Stimulated activated CD4-positive, alpha-beta T cell treated with anti-CD3 and anti-CD28 coated beads, Interleukin-2, amount 100 ng/mL, for 48 hours (primary cell): Measurements from ENCODE around the gene RAB31.

Experiments used
- DNase-seq, 2 donors: peaks; one replicate each; pipeline ENCODE4 v3.0.0-alpha.2; 2020

Gene RAB31

GRCh38 chr18:9694952-9695495, 13.1 kb upstream of the RAB31 start:
- DNase-seq, result no peak

DNA sequence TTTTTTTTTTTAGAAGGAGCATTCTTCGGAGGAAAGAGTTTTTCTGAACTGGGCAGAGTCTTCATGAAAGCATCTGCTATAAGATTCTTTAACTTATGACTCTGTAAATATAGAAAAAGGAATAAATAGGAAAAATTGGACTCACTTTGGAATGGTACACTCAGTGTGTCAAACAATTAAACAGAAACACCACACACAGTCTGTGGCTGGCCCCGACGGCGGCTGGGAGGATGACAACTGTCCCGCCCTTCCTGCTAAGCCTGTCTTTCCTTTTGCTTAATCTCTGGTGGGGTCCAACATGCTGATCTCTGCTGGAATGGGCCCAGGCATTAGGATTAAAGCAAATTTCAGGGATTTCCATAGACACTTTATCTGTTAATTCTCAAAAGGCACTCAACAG, 12.5 kb upstream of the RAB31 start:
- DNase-seq, result no peak

- DNase-seq, result no peak
Measured at GRCh38 chr18:9696112-9696511, 12.0 kb upstream of the RAB31 start.

DNA sequence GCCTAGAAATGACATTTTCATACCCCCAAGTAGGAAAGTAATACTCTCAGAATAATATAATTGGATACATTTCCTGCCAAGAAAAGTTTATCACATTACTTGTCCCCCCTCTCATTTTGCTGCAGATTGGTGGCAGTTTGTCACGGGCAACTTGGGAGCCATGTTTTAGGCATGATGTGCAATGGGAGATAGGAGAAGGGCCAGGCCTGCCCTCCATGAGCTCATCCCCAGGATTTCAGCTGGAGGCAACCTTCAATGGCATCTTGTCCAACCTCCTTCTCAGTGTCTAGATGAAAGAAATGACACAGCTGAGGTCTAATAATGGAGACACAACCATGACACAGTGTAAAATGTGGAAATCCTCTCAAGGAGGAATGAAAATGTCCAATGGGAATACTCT, 11.4 kb upstream of the RAB31 start:
- no peak for DNase-seq

GRCh38 chr18:9697121-9697520, 11.0 kb upstream of the RAB31 start:
- DNase-seq, result no peak

- DNase-seq, result no peak
Measured at GRCh38 chr18:9698497-9698896, 9.6 kb upstream of the RAB31 start.

DNA sequence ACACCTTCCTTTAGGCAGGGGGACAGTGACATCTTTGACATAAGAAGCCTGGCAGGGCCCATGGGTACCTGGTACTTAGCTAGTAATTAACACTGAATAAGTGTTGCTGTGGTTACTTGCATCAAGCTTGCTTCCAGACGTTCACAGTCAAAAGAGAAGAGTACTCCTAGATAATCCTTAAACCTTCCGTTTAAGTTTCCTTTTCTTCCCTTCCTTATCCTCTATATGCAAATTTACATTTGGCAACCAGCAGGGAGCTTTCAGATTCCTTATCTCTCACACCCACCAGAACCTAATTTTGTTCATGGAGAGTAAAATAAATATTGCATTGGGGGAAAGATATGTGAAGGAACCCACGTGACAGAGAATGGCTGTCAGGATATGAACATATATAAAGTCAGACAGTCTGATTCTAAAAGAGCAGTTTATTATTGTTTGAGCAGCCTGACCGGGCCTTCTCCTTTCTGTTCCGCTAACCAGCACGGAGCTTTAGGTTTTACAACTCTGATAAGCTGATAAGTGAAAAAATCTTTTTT, 7.8 kb upstream of the RAB31 start:
- no peak for DNase-seq

DNA sequence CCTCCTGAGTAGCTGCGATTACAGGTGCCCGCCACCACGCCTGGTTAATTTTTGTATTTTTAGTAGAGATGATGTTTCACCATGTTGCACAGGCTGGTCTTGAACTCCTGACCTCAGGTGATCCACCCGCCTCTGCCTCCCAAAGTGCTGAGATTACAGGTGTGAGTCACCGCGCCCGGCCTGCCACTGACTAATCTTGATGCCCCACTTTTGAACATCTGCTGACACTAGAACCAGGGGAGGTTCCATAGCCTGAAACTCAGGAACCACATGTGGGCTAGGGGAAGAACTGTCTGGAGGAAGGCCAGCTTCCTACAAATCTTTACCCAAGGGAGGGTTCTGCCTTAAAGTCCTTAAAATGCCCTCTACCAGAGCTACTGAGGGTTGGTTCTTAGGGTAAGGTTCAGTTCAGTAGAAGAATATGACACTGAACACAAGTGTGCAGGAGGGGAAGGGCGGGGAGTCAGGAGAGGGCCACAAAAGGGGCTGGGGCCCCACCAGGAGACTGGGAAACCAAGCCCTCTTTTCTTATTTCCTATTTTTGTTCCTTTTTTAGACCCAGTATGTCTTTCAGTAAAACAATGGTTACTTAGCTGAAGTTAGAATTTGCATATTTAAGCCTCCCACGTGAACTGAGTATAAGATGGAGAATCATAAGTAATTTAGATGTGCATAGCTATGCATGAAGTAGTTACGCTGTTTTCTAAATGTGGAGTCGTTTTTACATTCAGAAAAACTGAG, 6.3 kb upstream of the RAB31 start:
- DNase-seq, result no peak

DNA sequence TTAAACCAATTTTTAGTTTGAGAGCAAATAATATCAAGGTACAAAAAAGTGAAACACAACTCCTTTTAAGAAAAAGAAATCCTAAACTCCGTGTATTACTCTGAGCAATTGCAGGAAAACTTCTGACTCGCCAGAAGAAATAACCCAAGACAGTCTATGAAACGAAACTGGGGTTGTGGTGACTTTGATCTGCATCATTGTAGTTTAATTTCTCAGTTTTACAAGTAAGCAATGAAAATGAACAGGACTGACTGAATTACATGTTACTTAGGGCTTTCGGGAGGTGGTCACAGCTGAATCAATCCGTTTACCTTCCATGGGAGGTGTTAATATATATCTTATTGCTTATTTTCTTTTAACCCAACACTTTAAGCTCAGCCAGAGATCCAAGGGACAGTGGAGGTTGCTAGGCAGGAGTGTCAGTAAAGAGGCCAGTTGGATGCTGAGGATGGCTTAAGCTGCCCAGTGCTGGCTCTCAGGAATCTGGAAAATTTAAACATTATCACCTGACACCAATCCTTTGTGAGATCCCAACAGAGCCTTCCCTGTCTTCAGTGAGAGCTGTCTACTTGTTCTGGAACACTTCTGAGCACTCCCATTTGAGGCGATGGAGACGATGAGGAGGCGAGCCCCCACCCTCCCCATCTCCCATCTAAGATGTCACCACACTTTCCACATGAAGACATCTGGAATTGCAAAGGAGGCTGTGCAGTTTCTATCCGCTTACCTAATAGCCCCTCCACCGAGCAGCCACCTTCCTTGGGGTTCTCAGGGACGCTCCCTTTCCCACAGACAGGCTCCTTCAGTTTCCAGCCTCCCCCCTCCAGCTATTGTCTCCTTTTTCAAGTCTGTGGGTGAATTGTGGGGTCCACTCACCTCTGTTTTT, 3.6 kb upstream of the RAB31 start:
- no peak for DNase-seq

DNA sequence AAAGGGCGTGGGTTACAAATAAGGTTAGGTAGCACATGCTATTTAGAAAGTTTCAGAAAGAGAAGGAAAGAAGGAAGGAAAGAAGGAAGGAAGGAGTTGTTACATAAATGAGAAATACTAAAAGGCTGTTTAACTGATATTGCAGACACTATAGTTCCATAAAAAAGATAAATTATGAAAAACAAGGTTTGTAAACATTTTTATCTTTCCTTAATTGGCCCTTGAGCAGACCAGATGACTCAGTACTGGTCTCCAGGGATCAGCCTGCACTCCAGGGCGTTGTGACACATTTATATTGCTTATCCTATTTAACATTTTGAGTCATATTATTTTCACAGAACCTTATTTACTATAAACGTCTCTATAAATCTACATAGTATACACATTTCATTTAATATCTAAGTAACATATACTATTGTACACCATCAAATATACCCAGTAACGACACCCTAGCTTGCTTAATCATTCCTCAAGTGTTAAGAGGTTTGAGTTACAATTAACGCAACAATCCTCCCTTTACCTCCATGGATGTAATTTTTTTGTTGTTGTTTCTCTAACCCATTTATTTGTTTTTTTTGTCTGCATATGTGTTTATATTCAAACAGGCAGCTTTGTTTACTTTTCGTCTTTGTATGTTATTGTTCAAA, 2.8 kb upstream of the RAB31 start:
- DNase-seq, result no peak

DNA sequence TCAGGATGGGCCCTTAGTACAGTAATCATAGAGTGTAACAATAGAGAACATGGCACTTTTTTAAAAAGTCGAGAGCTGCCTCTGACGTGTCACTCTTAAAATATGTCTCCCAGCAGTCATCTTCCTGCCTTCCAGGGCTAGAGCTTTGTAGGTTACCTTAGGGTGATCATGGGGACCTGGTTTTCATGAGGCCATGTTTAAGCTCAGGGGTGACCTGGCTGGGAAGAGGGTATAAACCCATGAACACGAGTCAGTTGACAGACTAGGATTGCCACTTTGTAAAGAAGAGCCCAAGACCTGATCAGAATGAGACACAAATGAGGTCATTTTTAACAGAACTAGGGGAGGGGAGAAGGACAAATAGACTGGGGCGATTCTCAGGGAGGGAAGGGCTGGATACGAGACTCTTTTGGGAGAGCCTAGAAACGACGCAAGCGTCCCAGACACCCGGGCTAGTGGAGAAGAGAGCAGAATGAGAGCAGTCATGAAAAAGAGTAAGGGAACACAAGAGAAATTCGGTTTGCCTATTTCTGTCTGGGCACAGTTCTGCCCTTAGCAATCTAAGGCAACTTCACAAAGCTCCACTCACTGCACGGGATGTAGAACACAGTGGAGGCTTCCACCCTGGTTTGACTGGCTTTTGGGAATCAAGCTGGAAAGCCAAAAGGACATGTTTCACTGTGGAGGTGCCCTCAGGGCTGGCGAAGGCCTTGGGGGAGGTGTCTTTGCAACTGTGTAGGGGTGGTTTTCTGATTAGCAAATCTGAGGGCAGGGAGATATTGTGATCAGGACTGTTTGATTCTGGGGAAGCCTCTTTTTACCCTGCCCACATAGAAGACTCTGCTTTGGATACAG, 1.8 kb upstream of the RAB31 start:
- DNase-seq, result no peak

GRCh38 chr18:9707381-9708056, 582 bp upstream of the RAB31 start:
- DNase-seq, result no peak

GRCh38 chr18:9708434-9709303, 568 bp downstream of the RAB31 start:
- DNase-seq, result no peak

DNA sequence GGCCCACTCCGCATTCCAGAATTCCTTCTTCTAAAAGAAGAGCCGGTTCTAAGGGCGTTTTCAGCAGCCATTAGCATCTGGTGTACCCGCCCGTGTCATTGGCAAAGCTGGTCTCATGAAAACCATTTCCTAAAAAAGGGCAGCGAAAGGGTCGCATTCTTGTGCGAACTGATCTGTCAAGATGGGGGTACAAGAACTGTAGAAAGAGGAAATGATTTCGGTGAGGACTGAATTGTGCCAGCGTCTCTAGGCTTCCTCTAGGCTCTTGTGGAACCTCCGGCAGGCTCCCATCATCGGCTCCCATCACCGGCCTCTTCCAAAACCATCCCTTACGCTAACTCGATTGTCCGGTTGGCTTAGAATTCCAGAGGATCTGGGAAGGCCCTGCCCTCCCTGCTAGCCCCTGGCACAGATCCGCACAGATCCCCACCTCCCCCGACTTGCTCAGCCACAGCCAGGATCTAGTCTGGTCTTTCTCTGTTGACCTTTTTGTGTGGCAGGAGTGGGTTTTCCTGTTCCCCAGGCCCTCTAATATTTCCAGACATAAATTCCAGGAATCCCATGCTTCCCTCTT, 1.3 kb downstream of the RAB31 start:
- DNase-seq, result no peak

GRCh38 chr18:9710037-9710436, 1.9 kb downstream of the RAB31 start:
- DNase-seq, result no peak

DNA sequence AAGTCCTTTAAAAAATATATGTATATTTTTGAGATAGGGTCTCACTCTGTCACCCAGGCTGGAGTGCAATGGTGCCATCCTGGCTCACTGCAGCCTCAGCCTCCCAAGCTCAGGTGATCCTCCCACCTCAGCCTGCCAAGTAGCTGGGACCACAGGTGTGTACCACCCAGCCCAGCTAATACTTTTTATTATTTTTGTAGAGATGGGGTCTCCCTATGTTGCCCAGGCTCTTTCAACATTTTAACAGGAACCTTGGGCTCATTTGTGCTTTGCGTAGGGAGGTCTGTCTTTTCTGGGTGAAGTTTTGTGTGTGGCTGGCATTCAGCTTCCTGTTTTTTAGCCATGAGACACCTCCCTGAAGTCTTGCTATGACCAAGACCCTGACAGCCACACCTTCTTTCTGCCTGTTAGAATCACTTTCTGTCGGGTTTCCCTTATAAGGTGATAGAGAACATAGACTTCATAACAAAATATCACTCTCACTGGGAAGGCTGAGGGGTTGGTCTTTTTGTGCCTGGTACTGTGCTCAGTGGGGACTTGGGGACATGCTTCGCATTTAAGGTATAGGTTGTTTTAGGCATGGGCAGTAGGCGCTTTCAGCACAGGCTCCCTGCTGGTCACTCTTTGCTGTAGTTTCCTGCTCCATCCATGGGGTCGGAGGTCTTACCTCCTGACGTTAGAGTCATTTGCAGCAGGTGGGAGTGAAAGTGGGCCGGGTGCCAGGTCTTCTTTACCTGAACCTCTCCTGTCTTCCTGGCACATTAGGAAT, 3.4 kb downstream of the RAB31 start:
- DNase-seq, result no peak

- DNase-seq, result no peak
Measured at GRCh38 chr18:9712130-9712577, 4.1 kb downstream of the RAB31 start.

GRCh38 chr18:9712611-9713010, 4.5 kb downstream of the RAB31 start:
- no peak for DNase-seq
